Renal cortex interstitium (tissue), 11 donors: ENCODE measurements around the gene CLDN10. TPM values are rescaled to one million over a fixed set of nuclear protein-coding genes. Genes with fewer than 3 reads are reported as not detected.

Source experiments
- DNase-seq, 11 donors: peaks; one replicate each; pipeline ENCODE4 v3.0.0-alpha.2; 2013; ENCODE audit warnings: low read depth in 9 of 11, low spot score in 4 of 11; ENCODE audit errors: extremely low read depth in 1 of 11
- polyA plus RNA-seq, 3 donors: library from polyadenylated mRNA; unstranded; fragments of 120-200 nt; gene quantifications; one replicate each; pipeline ENCODE4 v1.2.1, GENCODE V29; 2013; ENCODE audit not compliant: insufficient read length in 3 of 3

The CLDN10 gene
- polyA plus RNA-seq, 3 donors = 96.0 to 112 (median 104) TPM

DNA sequence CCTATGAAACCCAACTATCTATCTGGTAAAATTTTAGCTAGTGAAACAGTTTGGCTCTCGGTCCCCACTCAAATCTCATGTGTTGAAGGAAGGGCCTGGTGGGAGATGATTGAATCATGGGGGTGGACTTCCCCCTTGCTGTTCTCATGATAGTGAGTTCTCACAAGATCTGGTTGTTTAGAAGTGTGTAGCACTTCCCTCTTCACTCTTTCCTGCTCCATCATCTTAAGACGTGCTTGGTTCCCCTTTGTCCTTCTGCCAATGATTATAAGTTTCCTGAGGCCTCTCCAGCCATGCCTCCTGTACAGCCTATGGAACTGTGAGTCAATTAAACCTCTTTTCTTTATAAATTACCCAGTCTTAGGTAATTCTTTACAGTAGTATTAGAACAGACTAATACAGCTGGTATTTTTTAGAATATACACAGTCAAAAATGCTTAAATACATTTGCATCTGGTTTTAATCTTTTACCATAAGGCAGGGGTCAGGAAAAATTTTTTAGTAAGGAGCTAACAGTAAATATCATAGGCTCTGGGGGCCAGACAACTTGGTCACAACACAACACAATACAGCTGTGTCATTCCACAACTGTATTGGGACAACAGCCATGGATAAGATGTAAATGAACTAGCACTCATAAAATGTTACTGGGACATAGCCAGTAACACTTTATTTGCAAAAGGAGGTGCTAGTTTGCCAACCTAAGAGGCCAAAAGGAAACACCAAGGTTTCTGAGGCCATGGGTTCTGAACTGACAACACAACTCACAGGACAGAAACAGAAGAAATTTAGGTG, 67.7 kb downstream of the CLDN10 start:
- DNase-seq = no peak

DNA sequence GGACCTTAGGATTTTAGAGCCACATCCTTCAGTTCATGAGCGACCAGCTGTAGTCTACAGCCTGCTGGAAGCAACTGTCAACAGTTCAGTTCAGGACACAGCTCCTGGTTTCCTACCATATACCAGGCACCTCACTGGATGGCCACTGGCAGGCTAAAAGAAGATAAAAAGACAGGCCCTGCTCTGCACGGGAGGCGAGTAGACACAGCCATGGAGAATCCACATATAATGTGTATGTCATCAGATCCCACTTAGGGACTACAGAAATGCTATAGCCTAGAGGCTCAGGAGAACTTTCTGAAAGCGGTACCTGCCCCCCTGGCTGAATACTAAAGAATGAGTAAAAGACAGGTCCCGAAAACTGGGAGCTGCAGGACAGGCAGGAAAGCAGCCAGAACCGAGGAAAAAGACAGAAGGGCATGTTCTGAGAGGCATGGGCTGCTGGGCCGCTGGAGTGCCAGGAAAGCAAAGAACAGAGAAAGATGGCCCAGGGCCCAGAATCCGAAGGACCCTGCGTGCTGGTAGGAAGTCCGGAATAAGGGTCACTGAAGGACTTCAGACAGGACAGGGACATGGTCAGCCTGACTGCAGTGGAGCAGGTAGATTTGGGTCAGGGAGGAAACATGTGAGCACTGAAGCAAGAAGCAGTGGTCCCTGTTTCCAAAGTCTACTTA, 68.4 kb downstream of the CLDN10 start:
- DNase-seq = no peak

DNA sequence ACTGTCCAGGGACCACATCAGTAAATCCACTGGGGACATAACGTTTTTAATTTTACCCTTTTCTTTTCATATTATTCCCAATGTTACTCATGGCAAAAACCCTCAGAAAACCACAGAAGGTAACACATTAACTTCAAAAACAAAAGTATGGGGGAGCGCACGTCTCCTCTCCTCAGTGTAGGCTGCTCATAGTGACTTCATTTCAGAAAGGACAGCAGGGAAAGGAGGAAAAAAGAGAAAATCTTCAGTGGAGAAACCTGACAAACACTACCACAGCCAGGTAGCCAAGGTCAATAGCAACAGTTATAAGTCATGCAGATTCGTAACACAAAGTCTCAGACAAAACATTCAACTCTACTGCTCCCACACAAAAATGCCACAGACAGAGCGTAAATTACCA, 70.6 kb downstream of the CLDN10 start:
- no peak for DNase-seq

DNA sequence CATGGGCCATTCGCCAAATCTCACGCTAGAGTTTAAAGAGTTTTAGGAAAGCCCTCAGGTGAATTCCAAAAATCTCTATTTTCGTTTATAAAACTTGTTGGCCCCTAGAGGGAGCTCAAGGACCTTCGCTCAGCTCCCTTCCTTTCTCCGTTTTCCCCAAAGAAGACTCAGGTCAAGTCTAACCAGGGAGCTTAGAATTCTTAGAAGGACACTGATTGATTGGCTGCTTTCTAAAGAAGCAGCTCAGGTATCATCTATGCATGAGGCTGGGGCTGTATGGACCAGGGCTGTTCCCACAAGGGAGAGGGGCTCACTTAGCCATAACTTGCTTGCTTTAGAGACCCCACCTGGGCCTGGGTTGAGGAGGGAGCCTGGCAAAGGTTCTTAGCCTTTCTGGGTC, 71.5 kb downstream of the CLDN10 start:
- peak in 2 of 11 donors; percentile 37 to 53 for DNase-seq

DNA sequence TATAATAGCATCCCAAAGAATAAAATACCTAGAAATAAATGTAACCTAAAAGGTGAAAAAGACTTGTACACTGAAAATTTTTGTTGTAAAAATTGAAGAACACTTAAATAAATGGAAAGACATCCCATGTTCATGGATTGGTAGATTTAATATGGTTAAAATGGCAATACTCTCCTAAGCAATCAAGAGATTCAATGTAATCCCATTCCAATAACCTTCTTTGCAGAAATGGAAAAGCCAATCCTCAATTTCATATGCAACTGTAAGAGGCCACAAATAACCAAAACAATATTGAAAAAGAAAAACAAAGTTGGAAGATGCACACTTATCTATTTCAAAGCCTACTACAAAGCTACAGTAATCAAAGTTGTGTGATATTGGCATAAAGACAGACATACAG, 74.2 kb downstream of the CLDN10 start:
- no peak for DNase-seq

DNA sequence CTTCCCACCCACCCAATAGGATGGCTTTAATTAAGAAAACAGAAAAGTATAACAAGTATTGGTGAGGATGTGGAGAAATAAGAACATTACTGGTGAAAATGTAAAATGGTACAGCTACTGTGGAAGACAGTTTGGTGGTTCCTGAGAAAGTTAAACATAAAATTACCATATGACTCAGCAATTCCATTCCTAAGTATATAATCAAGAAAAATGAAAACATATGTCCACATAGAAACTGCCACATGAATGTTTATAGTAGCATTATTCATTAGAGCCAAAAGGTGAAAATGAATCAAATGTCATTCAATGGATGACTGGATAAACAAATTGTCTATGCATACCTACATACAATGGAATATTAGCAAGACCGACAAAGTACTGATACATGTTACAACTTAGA, 75.1 kb downstream of the CLDN10 start:
- DNase-seq = no peak

DNA sequence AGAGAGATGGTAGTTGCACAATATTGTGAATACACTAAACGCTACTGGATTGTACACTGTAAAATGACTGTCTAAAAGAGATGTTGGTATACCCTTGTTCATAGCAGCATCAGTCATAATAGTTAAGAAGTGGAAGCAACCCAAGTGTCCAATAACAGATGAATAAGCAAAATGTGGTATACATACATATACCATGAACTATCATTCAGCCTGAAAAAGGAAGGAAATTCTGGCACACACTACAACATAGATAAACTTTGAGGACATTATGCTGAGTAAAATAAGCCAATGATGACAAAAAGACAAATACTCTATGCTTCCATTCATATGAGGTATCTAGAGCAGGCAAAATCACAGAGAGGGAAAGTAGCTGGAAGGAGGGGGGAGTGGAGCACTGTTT, 76.0 kb downstream of the CLDN10 start:
- DNase-seq = no peak

DNA sequence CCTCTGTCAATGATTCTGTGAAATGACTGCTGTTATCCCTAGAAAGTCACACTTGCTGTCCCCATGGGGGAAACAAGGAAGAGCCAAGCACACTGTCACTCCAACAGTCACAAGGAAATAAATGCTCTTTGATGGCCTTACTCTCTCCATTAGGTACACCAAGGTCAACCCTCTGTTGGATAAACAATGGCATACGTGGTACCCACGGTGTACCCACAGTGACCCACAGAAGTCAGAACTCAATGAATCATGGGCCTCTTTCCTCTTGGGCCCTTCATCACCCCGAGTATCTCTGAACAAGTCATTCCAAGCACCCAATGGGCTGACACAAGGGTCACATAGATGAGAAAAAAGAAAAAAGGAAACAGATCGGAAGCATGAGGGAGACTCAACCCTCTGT, 76.6 kb downstream of the CLDN10 start:
- DNase-seq = no peak

Other genes starting within 250 kb of the CLDN10 start
- gene DZIP1, start 92.0 kb downstream of the CLDN10 start, polyA plus RNA-seq = 10 to 100 TPM; 61.1 to 69.9 (median 69.1) TPM
- gene DNAJC3, start 124.4 kb downstream of the CLDN10 start, polyA plus RNA-seq = 10 to 100 TPM; 39.1 to 42.2 (median 39.9) TPM